AG04450 (cell line): ENCODE data around the gene EME1. TPM values are rescaled to one million over a fixed set of nuclear protein-coding genes. Genes with fewer than 3 reads are reported as not detected.
A peak's percentile ranks its signal among the peaks of the same experiment; 100 is the strongest.

Experiments used
- CTCF ChIA-PET: fragments of 300-600, 350-600 bp; formaldehyde crosslinking; extraction: SDS; loops from one replicate; lab custom pipeline; 2022; ENCODE audit warnings: antibody characterized with exemption, inconsistent platforms; lab: Charles Lee
- POLR2A ChIA-PET: fragments of 350-600 bp; formaldehyde crosslinking; extraction: SDS; loops from one replicate; lab custom pipeline; 2021; ENCODE audit warnings: antibody characterized with exemption, inconsistent platforms; lab: Yijun Ruan, JAX
- DNase-seq: peaks from one replicate; pipeline ENCODE4 v3.0.0-alpha.2; 2011; ENCODE audit warnings: low read depth, low spot score
- H3K27ac ChIP-seq: one replicate; pipeline ENCODE4 v1.5.1; 2012; ENCODE audit warnings: low read depth, low read length, control low read depth
- H3K27me3 ChIP-seq: one replicate; pipeline ENCODE4 v1.6.0; 2012; ENCODE audit warnings: low read length; ENCODE audit not compliant: control insufficient read depth, insufficient read depth
- H3K4me3 ChIP-seq: 2 replicates; pipeline ENCODE4 v1.5.1; 2011; ENCODE audit warnings: mild to moderate bottlenecking, low read depth, low read length, control low read depth
- H3K9me3 ChIP-seq: 2 replicates; pipeline ENCODE4 v1.5.1; 2012; ENCODE audit warnings: low read length; ENCODE audit not compliant: control insufficient read depth, insufficient read depth
- polyA plus RNA-seq: library from polyadenylated mRNA; depleted of rRNA; stranded (reverse); fragments of >200 nt; gene quantifications from 2 replicates; pipeline ENCODE4 v1.2.3, GENCODE V29; 2011
- TF ChIP-seq, protein P1 (sequence below): IDR thresholded peaks from 2 replicates; pipeline ENCODE4 v1.5.1; 2011; ENCODE audit warnings: low read depth, low read length, control low read depth, inconsistent platforms

Gene EME1
- polyA plus RNA-seq, 1 experiment = 2.5 TPM

DNA sequence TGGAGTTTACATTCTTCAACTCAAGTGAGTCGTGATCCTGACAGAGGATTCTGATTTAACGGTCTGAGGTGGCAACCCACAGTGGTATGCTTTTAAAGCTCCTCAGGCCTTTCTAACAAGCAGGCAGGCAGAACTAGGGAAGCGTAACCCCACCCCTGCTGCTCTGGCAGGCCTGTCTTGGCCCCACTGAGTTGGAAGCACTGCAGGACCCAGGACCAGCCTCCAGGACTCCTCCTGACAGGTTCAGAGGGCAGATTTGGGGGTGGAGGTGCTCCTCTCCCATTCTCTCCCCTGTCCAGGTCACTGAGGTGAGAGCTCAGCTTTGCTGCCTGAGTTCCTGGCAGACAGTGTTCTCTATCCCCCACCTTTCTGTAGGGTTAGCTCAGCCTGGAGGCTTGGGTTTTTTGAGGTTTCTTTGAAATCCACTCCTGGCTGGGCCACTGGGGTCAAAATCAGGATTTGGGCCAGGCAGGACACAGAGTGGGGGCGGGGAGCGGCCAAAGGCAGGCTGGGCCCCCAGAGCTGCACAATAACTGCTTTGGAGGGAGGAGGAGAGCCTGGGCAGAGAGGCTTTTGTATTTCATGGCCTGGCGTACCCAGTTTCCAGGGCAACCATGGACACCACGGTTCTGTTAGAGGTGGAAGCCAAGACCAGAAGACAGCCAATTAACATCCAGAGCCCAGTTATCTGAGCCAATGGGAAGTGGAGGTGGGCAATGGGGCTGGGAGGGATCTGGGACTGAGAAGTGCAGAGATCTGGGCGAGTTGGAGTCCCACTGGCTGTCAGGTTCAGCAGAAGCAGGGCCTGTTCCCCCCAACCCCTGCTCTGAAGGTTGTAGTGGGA lies 9.6 kb upstream of the EME1 start:
- no peak for DNase-seq
- TF ChIP-seq, protein P1, sequence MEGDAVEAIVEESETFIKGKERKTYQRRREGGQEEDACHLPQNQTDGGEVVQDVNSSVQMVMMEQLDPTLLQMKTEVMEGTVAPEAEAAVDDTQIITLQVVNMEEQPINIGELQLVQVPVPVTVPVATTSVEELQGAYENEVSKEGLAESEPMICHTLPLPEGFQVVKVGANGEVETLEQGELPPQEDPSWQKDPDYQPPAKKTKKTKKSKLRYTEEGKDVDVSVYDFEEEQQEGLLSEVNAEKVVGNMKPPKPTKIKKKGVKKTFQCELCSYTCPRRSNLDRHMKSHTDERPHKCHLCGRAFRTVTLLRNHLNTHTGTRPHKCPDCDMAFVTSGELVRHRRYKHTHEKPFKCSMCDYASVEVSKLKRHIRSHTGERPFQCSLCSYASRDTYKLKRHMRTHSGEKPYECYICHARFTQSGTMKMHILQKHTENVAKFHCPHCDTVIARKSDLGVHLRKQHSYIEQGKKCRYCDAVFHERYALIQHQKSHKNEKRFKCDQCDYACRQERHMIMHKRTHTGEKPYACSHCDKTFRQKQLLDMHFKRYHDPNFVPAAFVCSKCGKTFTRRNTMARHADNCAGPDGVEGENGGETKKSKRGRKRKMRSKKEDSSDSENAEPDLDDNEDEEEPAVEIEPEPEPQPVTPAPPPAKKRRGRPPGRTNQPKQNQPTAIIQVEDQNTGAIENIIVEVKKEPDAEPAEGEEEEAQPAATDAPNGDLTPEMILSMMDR = no peak
- Histone ChIP-seq H3K27ac (peak overlapping the region; percentile 39), H3K9me3 (no peaks in the 10 kb centered on the region), H3K27me3 (no peaks in the 10 kb centered on the region), H3K4me3 (no peak overlapping the region)
- CTCF ChIA-PET = interaction anchor here (1.1 to 6.5 kb wide), 9 partner anchors 9 to 271 kb away, joined by 4 to 47 read pairs (median 18); partner anchors contain the start of genes EME1, LRRC59, MRPL27 and RSAD1
- POLR2A ChIA-PET = interaction anchor here (1.3 to 1.8 kb wide), 2 partner anchors 16 to 33 kb away, joined by 4 read pairs; no protein-coding TSS in a partner anchor

DNA sequence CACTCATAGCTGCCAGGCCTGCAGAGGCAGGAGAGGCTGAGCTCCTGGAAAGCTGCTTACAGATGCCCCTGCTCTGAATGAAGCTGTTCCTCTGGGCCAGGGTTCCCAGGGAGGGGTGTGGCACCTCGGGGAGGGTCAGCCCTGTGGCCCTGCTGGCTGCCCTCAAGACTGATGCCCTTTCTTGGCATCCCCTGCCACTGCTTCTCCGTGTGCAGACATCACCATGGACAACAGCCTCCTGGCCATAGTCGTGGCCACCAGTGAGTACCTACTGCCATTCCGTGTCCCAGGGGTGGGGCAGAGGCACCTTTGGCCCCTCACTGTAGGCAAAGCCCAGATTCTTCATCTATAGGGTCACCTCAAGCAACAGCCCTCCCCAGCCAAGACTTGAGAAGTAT lies 9.0 kb upstream of the EME1 start:
- POLR2A ChIA-PET = interaction anchor here (0.7 to 1.3 kb wide), 2 partner anchors 12 to 32 kb away, joined by 3 to 4 read pairs; no protein-coding TSS in a partner anchor

DNA sequence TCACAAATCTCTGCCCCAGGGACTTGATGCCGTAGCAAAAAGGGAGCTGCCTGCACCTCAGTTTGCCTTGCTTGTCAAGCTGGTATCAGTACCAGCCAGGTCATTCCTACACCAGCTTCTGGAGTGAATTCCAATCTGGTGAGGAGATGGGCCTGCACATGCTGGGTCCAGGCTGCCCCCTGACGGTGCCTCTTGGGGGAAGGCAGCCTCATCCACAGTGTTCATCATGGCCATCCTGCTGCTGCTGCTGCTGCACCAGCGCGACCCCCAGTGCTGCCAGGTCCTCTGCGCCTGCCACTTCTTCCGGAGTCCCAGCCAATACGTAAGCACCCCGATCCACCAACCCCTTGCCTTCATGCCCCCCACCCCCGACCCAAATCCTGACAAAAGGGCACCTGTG lies 8.3 kb upstream of the EME1 start:
- DNase-seq = peak; percentile 26
- Histone ChIP-seq H3K27me3 (no peaks in the 10 kb centered on the region), H3K9me3 (no peaks in the 10 kb centered on the region), H3K27ac (peak overlapping the region; percentile 39), H3K4me3 (no peak overlapping the region)
- POLR2A ChIA-PET = interaction anchor here (0.6 to 1.3 kb wide), 6 partner anchors 12 to 177 kb away, joined by 3 to 6 read pairs (median 4); partner anchors contain the start of gene XYLT2
- TF ChIP-seq, protein P1 = peak; percentile 36
- CTCF ChIA-PET = interaction anchor here (0.5 to 6.5 kb wide), 8 partner anchors 7 to 276 kb away, joined by 3 to 47 read pairs (median 4); partner anchors contain the start of genes EME1, LRRC59 and MRPL27

More for the DNA sequence above, 9.0 kb upstream of the EME1 start:
- Histone ChIP-seq H3K27me3 (no peaks in the 10 kb centered on the region), H3K27ac (no peak overlapping the region), H3K9me3 (no peaks in the 10 kb centered on the region), H3K4me3 (no peak overlapping the region)
- TF ChIP-seq, protein P1 = no peak
- CTCF ChIA-PET = interaction anchor here (0.5 to 6.5 kb wide), 8 partner anchors 8 to 277 kb away, joined by 3 to 47 read pairs (median 4); partner anchors contain the start of genes EME1, LRRC59 and MRPL27
- DNase-seq = no peak

DNA sequence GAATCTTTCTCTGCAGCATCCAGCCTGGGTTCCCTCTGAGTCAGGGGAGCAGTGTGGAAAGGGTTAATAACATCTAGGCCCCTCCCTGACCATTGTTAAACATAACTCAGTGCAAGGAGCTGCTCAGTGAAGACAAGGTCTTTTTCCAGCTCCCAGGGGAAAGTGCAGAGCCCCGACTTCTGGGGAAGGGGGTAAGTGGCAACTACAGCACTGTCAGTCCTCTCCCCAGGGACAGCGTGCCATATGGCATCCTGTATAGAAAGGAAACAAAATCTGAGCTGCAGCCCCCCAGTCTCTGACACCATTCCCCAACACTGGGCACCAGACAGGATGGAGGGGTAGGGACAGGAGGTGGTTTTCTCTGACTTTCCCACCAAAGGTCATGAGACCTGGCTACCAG lies 7.9 kb upstream of the EME1 start:
- Histone ChIP-seq H3K27me3 (no peaks in the 10 kb centered on the region), H3K9me3 (no peaks in the 10 kb centered on the region), H3K4me3 (no peak overlapping the region), H3K27ac (no peak overlapping the region)
- TF ChIP-seq, protein P1 = no peak
- ChIA-PET POLR2A (interaction anchor here (0.6 to 1.3 kb wide), 6 partner anchors 19 to 186 kb away, joined by 3 to 13 read pairs (median 5); partner anchors contain the start of gene XYLT2), CTCF (interaction anchor here (0.5 to 6.5 kb wide), 5 partner anchors 31 to 271 kb away, joined by 3 to 45 read pairs (median 4); partner anchors contain the start of gene LRRC59)
- DNase-seq = no peak
